ENCODE results near the gene NABP1. TPM values are rescaled to one million over a fixed set of nuclear protein-coding genes. Genes with fewer than 3 reads are reported as not detected.
A peak's percentile ranks its signal among the peaks of the same experiment; 100 is the strongest.

NABP1 gene
- total and polyA plus RNA-seq, 10 of the 15 experiments (the other 5 are each of a cell fraction or from before 2014, with no cell fraction given) = 22.9 to 65.7 (median 39.9) TPM

- TF ChIP-seq EP300 (IDR thresholded peaks at IDR 0.05; ENCODE audit: borderline replicate concordance in 1 of 2, control insufficient read depth in 1 of 2, low read depth in 2 of 2, low read length in 2 of 2) (peak; percentile 66 to 90; a peak in 2 of 4 replicates), STAT3 (IDR thresholded peaks at IDR 0.05; ENCODE audit: low read depth, low read length) (no peak), IKZF2 (IDR thresholded peaks at IDR 0.05) (peak; percentile 93 to 96), LARP7 (IDR thresholded peaks at IDR 0.05) (no peak), HDAC6 (IDR thresholded peaks at IDR 0.05; ENCODE audit: unreplicated experiment) (no peak), TCF12 (IDR thresholded peaks at IDR 0.05; ENCODE audit: low read depth, low read length) (peak; percentile 91), ATF2 (IDR thresholded peaks at IDR 0.05; ENCODE audit: low read length) (peak; percentile 99), SREBF1 (IDR thresholded peaks at IDR 0.05; ENCODE audit: low read length) (no peak), TCF7 (IDR thresholded peaks at IDR 0.05; ENCODE audit: borderline replicate concordance) (peak; percentile 51; the same call in 1 of the 2 replicates), NR2F1 (conservative IDR thresholded peaks at IDR 0.05) (0 out of 2 replicates have a peak, but pooled peaks have one; percentile 43), SP1 (IDR thresholded peaks at IDR 0.05; ENCODE audit: low read depth, low read length) (peak; percentile 31), ESRRA (IDR thresholded peaks at IDR 0.05; ENCODE audit: low read length) (no peak), JUNB (IDR thresholded peaks at IDR 0.05) (peak; percentile 99), ETV6 (conservative IDR thresholded peaks at IDR 0.05 in 1 of 2, IDR thresholded peaks at IDR 0.05 in 1 of 2; ENCODE audit: borderline replicate concordance in 1 of 2, low read depth in 1 of 2) (peak in 1 of 2 experiments; percentile 97; a peak in 2 of 4 replicates), ZNF217 (IDR thresholded peaks at IDR 0.05) (peak; percentile 70; the same call in 1 of the 2 replicates), NR2C1 (IDR thresholded peaks at IDR 0.05) (no peak), BHLHE40 (IDR thresholded peaks at IDR 0.05; ENCODE audit: borderline replicate concordance in 1 of 2, low read depth in 2 of 2, low read length in 1 of 2) (peak; percentile 15; a peak in 1 of 4 replicates), DPF2 (IDR thresholded peaks at IDR 0.05) (peak; percentile 95), SMARCA5 (IDR thresholded peaks at IDR 0.05) (peak; percentile 63; the same call in 1 of the 2 replicates), PML (IDR thresholded peaks at IDR 0.05; ENCODE audit: low read length) (peak; percentile 87), JUND (IDR thresholded peaks at IDR 0.05; ENCODE audit: low read depth, low read length) (peak; percentile 11; the same call in 1 of the 2 replicates), FOS (IDR thresholded peaks at IDR 0.05; ENCODE audit: borderline replicate concordance, extremely low read depth, insufficient read length) (no peak), MEF2A (IDR thresholded peaks at IDR 0.05; ENCODE audit: insufficient read depth, low read depth, low read length) (0 out of 2 replicates have a peak, but pooled peaks have one; percentile 57), RAD51 (IDR thresholded peaks at IDR 0.05) (no peak), GABPA (IDR thresholded peaks at IDR 0.05; ENCODE audit: low read depth) (peak; percentile 72; the same call in 1 of the 2 replicates), ZNF207 (IDR thresholded peaks at IDR 0.05; ENCODE audit: borderline replicate concordance) (no peak), FOXM1 (IDR thresholded peaks at IDR 0.05; ENCODE audit: low read depth, low read length) (peak; percentile 96), IKZF1 (conservative IDR thresholded peaks at IDR 0.05) (peak; percentile 92), MTA3 (IDR thresholded peaks at IDR 0.05; ENCODE audit: borderline replicate concordance, low read length) (peak; percentile 58; the same call in 1 of the 2 replicates), NBN (IDR thresholded peaks at IDR 0.05) (0 out of 2 replicates have a peak, but pooled peaks have one; percentile 47), RAD21 (IDR thresholded peaks at IDR 0.05; ENCODE audit: insufficient read depth, low read depth, low read length) (peak; percentile 25; the same call in 1 of the 2 replicates)
These were observed 26.8 kb upstream of the NABP1 start (continued) for GRCh38 chr2:191650896-191651773.
